Measurements from ENCODE around the gene EVC. TPM values are rescaled to one million over a fixed set of nuclear protein-coding genes. Genes with fewer than 3 reads are reported as not detected.

The EVC gene
- total RNA-seq, 1 experiment from 2014 or later: 29.0 TPM

- DNase-seq (ENCODE audit: unreplicated experiment): no peak
- BruUV-seq (replicated peaks): no TSS peak
- Mint-ChIP-seq H3K27ac (ENCODE audit: low read depth, unreplicated experiment) (no peak overlapping the region), H3K36me3 (ENCODE audit: insufficient read depth, unreplicated experiment) (peaks cover 31% of the 10 kb centered on the region), H3K4me3 (ENCODE audit: unreplicated experiment) (no peak overlapping the region), H3K4me1 (ENCODE audit: insufficient read depth, unreplicated experiment) (no peaks in the 10 kb centered on the region), H3K9me3 (ENCODE audit: unreplicated experiment) (no peaks in the 10 kb centered on the region), H3K27me3 (ENCODE audit: insufficient read depth, unreplicated experiment) (no peaks in the 10 kb centered on the region)
- CTCF ChIA-PET: interaction anchor here (0.5 to 1.5 kb wide), 9 partner anchors 10 to 566 kb away, joined by 3 to 5 read pairs (median 3); no protein-coding TSS in a partner anchor
- intact Hi-C loops (cut with micrococcal nuclease): no loop called here
- POLR2A ChIA-PET: no interaction called here
- no peak for TF ChIP-seq CTCF (IDR thresholded peaks at IDR 0.05; ENCODE audit: unreplicated experiment)
Measured at GRCh38 chr4:5823542-5824211, 112.7 kb downstream of the EVC start.

GRCh38 chr4:5824227-5824626 is 113.2 kb downstream of the EVC start:
- POLR2A ChIA-PET: no interaction called here
- no peak overlapping the region for H3K4me3 Mint-ChIP-seq (ENCODE audit: unreplicated experiment)
- DNase-seq (ENCODE audit: unreplicated experiment): no peak
- CTCF ChIA-PET: interaction anchor here (0.6 to 1.5 kb wide), 9 partner anchors 12 to 567 kb away, joined by 3 to 5 read pairs (median 3); no protein-coding TSS in a partner anchor
- no peak for TF ChIP-seq CTCF (IDR thresholded peaks at IDR 0.05; ENCODE audit: unreplicated experiment)
- H3K27me3 Mint-ChIP-seq (ENCODE audit: insufficient read depth, unreplicated experiment): no peaks in the 10 kb centered on the region
- H3K36me3 Mint-ChIP-seq (ENCODE audit: insufficient read depth, unreplicated experiment): peaks cover 31% of the 10 kb centered on the region
- no peaks in the 10 kb centered on the region for H3K9me3 Mint-ChIP-seq (ENCODE audit: unreplicated experiment)
- BruUV-seq (replicated peaks): no TSS peak
- intact Hi-C loops (cut with micrococcal nuclease): no loop called here
- H3K4me1 Mint-ChIP-seq (ENCODE audit: insufficient read depth, unreplicated experiment): no peaks in the 10 kb centered on the region
- no peak overlapping the region for H3K27ac Mint-ChIP-seq (ENCODE audit: low read depth, unreplicated experiment)

GRCh38 chr4:5824635-5825034 is 113.6 kb downstream of the EVC start:
- BruUV-seq (replicated peaks): no TSS peak
- CTCF ChIA-PET: interaction anchor here (0.6 to 1.5 kb wide), 8 partner anchors 12 to 831 kb away, joined by 3 to 5 read pairs (median 4); no protein-coding TSS in a partner anchor
- POLR2A ChIA-PET: no interaction called here

More at GRCh38 chr4:5824635-5825034, 113.6 kb downstream of the EVC start:
- peak; percentile 41 for TF ChIP-seq CTCF (IDR thresholded peaks at IDR 0.05; ENCODE audit: unreplicated experiment)
- Mint-ChIP-seq H3K4me3 (ENCODE audit: unreplicated experiment) (no peak overlapping the region), H3K27me3 (ENCODE audit: insufficient read depth, unreplicated experiment) (no peaks in the 10 kb centered on the region), H3K36me3 (ENCODE audit: insufficient read depth, unreplicated experiment) (peaks cover 31% of the 10 kb centered on the region), H3K9me3 (ENCODE audit: unreplicated experiment) (no peaks in the 10 kb centered on the region), H3K4me1 (ENCODE audit: insufficient read depth, unreplicated experiment) (no peaks in the 10 kb centered on the region), H3K27ac (ENCODE audit: low read depth, unreplicated experiment) (no peak overlapping the region)
- DNase-seq (ENCODE audit: unreplicated experiment): peak; percentile 47
- intact Hi-C loops (cut with micrococcal nuclease): no loop called here
